Epithelial cell of proximal tubule (primary cell): ENCODE measurements around the gene ST3GAL6. TPM values are rescaled to one million over a fixed set of nuclear protein-coding genes. Genes with fewer than 3 reads are reported as not detected.
"Not testable (repeated sequence)": the region's sequence is repeated elsewhere in the genome, so short reads cannot be mapped to it uniquely, and the experiment has no call there.

Source experiments
- DNase-seq: peaks from one replicate; pipeline ENCODE4 v3.0.0-alpha.2; 2011; ENCODE audit warnings: low read depth
- H3K4me3 ChIP-seq: 2 replicates; pipeline ENCODE4 v1.5.1; 2011; ENCODE audit warnings: low read depth, mild to moderate bottlenecking, low read length
- total RNA-seq: library from RNA; depleted of rRNA; stranded (reverse); fragments of >200 nt; gene quantifications from 2 replicates; pipeline ENCODE4 v1.2.3, GENCODE V29; 2015
- TF ChIP-seq, protein P1 (sequence below): conservative IDR thresholded peaks from 2 replicates; pipeline ENCODE4 v1.5.1; 2012; ENCODE audit warnings: low read depth, mild to moderate bottlenecking, low read length

Gene ST3GAL6
- total RNA-seq, 1 donor from 2014 or later = 3.9 TPM

DNA sequence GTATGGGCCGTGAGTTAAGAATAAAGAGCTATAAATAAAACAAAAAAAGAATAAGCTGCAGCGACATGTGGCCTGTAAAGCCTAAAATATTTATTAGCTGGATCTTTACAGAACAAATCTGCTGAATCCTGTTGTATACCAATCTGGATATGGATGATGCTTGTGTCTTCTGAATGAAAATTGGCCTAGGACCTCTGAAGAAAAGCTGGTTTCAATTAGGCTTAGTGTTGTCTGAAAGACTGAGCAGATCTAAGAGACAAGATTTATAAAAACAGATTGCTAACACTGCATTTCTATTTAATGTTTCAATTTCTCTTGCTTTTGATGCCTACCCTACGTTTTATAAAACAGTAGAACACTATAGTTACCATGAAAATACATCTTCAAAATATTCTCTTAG, 57.9 kb downstream of the ST3GAL6 start:
- no peak for DNase-seq
- TF ChIP-seq, protein P1, sequence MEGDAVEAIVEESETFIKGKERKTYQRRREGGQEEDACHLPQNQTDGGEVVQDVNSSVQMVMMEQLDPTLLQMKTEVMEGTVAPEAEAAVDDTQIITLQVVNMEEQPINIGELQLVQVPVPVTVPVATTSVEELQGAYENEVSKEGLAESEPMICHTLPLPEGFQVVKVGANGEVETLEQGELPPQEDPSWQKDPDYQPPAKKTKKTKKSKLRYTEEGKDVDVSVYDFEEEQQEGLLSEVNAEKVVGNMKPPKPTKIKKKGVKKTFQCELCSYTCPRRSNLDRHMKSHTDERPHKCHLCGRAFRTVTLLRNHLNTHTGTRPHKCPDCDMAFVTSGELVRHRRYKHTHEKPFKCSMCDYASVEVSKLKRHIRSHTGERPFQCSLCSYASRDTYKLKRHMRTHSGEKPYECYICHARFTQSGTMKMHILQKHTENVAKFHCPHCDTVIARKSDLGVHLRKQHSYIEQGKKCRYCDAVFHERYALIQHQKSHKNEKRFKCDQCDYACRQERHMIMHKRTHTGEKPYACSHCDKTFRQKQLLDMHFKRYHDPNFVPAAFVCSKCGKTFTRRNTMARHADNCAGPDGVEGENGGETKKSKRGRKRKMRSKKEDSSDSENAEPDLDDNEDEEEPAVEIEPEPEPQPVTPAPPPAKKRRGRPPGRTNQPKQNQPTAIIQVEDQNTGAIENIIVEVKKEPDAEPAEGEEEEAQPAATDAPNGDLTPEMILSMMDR = no peak
- H3K4me3 ChIP-seq = no peak overlapping the region

GRCh38 chr3:98823791-98824190, 60.7 kb downstream of the ST3GAL6 start:
- no peak overlapping the region for H3K4me3 ChIP-seq
- TF ChIP-seq, protein P1 = no peak
- no peak for DNase-seq

- DNase-seq = no peak
- TF ChIP-seq, protein P1 = no peak
- H3K4me3 ChIP-seq = no peak overlapping the region
Measured at GRCh38 chr3:98824256-98824655, 61.1 kb downstream of the ST3GAL6 start.

DNA sequence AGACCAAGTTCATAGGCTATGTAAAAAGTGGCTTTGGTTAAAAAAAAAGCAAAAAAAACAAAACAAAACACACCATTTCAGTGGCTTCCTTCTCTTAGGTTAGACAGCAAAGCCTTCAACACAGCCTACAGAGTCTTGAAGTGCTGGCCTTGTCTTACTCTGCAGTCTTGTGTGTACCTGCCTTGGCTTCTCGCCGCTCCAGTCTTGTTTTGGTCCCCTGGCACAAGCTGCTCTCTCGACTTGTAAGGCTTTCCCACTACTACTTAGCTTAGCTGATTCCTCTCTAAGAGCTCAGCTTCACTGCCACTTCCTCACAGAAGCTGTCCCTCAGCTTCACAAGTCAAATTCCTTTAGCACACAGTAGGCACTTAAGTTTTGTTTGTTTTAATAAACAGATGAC, 63.0 kb downstream of the ST3GAL6 start:
- TF ChIP-seq, protein P1 = no peak
- no peak overlapping the region for H3K4me3 ChIP-seq
- no peak for DNase-seq

DNA sequence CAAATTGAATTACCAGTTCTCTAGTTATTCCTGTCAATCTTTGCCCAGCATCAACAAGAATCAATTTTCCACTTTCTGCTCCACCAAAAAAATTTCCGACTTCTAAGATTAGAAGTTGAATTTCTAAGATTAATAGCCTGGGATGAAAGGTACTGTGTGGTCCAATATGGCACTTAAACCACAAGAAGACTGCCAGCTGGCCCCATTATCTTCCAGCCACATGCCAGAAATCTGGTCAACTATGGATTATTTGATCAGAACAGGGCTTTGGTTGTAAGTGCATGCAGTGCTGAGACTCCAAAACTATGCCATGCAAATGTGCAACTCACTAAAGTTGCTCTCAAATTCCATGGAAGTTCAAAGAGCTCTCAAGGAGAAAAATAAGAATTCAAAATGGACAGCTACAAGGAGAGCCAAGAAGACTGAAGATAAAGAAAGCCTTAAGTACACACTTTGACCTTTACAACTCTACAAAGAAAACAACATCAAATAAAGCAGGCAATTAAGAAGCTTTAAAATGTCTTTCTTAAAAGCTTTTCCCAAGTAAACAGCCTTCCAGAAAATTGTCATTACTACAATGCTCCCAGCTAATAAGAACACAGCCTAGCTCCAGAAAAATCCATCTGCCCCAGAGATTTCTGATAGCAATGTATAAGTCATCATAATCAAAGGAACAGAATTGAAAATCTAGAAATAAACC, 64.2 kb downstream of the ST3GAL6 start:
- TF ChIP-seq, protein P1 = no peak
- no peak overlapping the region for H3K4me3 ChIP-seq
- DNase-seq = no peak

DNA sequence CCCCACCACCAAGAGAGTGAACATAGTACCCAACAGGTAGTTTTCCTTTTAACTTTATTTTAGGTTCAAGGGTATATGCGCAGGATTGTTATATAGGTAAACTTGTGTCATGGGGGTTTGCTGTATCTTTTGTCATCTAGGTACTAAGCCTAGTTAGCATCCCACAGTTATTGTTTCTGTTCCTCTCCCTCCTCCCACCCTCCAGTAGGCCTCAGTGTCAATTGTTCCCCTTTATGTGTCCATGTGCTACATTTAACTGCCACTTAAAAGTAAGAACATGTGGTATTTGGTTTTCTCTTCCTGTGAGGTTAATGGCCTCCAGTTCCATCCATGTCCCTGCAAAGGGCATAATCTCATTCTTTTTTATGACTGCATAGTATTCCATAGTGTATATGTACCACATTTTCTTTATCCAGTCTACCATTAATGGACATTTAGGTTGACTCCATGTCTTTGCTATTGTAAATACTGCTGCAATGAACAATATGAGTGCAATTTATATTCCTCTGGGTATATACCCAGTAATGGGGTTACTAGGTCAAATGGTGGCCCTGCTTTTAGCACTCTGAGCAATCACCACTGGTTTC, 66.2 kb downstream of the ST3GAL6 start:
- no peak overlapping the region for H3K4me3 ChIP-seq
- TF ChIP-seq, protein P1 = no peak
- DNase-seq = no peak

GRCh38 chr3:98831060-98831459, 67.9 kb downstream of the ST3GAL6 start:
- not testable (repeated sequence) for H3K4me3 ChIP-seq, DNase-seq
